WTC11 (cell line): ENCODE data around the gene TAS2R39. TPM values are rescaled to one million over a fixed set of nuclear protein-coding genes. Genes with fewer than 3 reads are reported as not detected.

Experiments
- ATAC-seq: fragments of 200-7000 bp; cut with Tn5 transposase; 2 replicates; pipeline ENCODE4 v1.10.0; 2021; ENCODE audit warnings: mild to moderate bottlenecking, moderate library complexity
- Bru-seq: library from RNA; stranded (reverse); fragments of 400-500 nt; gene quantifications from one replicate; lab custom pipeline; 2021; lab: Mats Ljungman, UMichigan
- CTCF ChIA-PET: fragments of 300-600 bp; sonication (Branson Sonifier 250); formaldehyde crosslinking; loops from one replicate; lab custom pipeline; 2021; ENCODE audit warnings: antibody characterized with exemption; lab: Charles Lee
- POLR2A ChIA-PET: fragments of 350-600 bp; sonication (Branson Sonifier 250); formaldehyde crosslinking; loops from one replicate; lab custom pipeline; 2021; ENCODE audit warnings: antibody characterized with exemption; lab: Charles Lee
- DNase-seq: peaks from one replicate; pipeline ENCODE4 v3.0.0; 2021; ENCODE audit warnings: low spot score
- H3K27ac Mint-ChIP-seq: 2 replicates; pipeline ENCODE4 v1.8.0; 2021; ENCODE audit warnings: mixed read lengths
- H3K27me3 Mint-ChIP-seq: 2 replicates; pipeline ENCODE4 v1.8.0; 2021; ENCODE audit warnings: low read depth, mild to moderate bottlenecking, moderate library complexity, mixed read lengths
- H3K36me3 Mint-ChIP-seq: 2 replicates; pipeline ENCODE4 v1.8.0; 2021; ENCODE audit warnings: mixed read lengths
- H3K4me1 Mint-ChIP-seq: 2 replicates; pipeline ENCODE4 v1.8.0; 2022; ENCODE audit warnings: mixed read lengths
- H3K4me3 Mint-ChIP-seq: 2 replicates; pipeline ENCODE4 v1.8.0; 2021; ENCODE audit warnings: mild to moderate bottlenecking, moderate library complexity, mixed read lengths
- H3K9me3 Mint-ChIP-seq: 2 replicates; pipeline ENCODE4 v1.8.0; 2021; ENCODE audit warnings: mixed read lengths
- AFF4 ChIP-seq: sonication (generic); formaldehyde crosslinking; IDR thresholded peaks from 2 replicates; pipeline ENCODE4 v1.8.1; 2023; ENCODE audit warnings: mild to moderate bottlenecking, missing genetic modification reagents, borderline replicate concordance
- E2F1 ChIP-seq: sonication (generic); formaldehyde crosslinking; IDR thresholded peaks from 2 replicates; pipeline ENCODE4 v1.8.0; 2022; ENCODE audit warnings: mild to moderate bottlenecking, missing genetic modification reagents
- ELF4 ChIP-seq: sonication (generic); formaldehyde crosslinking; IDR thresholded peaks from 2 replicates; pipeline ENCODE4 v1.8.1; 2022; ENCODE audit warnings: low read depth, mild to moderate bottlenecking, moderate library complexity, missing genetic modification reagents
- ESRRA ChIP-seq: sonication (generic); formaldehyde crosslinking; IDR thresholded peaks from 2 replicates; pipeline ENCODE4 v1.8.1; 2022; ENCODE audit warnings: mild to moderate bottlenecking, missing genetic modification reagents, borderline replicate concordance
- ETV6 ChIP-seq: sonication (generic); formaldehyde crosslinking; IDR thresholded peaks from 2 replicates; pipeline ENCODE4 v1.8.1; 2022; ENCODE audit warnings: mild to moderate bottlenecking, missing genetic modification reagents
- JAZF1 ChIP-seq: fragments of 250-450 bp; sonication (Bioruptor Pico); IDR thresholded peaks from 2 replicates; pipeline ENCODE4 v1.9.0; 2021; ENCODE audit warnings: moderate library complexity, mild to moderate bottlenecking, inconsistent platforms
- NFATC4 ChIP-seq: fragments of 250-450 bp; sonication (Bioruptor Pico); IDR thresholded peaks from 2 replicates; pipeline ENCODE4 v1.9.0; 2021; ENCODE audit warnings: mild to moderate bottlenecking
- RORB ChIP-seq: fragments of 250-450 bp; sonication (Bioruptor Pico); IDR thresholded peaks from 2 replicates; pipeline ENCODE4 v1.9.0; 2021; ENCODE audit warnings: mild to moderate bottlenecking
- TEAD1 ChIP-seq: sonication (generic); formaldehyde crosslinking; IDR thresholded peaks from 2 replicates; pipeline ENCODE4 v1.8.0; 2022; ENCODE audit warnings: mild to moderate bottlenecking, missing genetic modification reagents
- ZBTB21 ChIP-seq: sonication (generic); formaldehyde crosslinking; IDR thresholded peaks from 2 replicates; pipeline ENCODE4 v1.8.1; 2023; ENCODE audit warnings: mild to moderate bottlenecking, missing genetic modification reagents, borderline replicate concordance
- ZNF219 ChIP-seq: sonication (generic); formaldehyde crosslinking; IDR thresholded peaks from 2 replicates; pipeline ENCODE4 v1.8.0; 2023; ENCODE audit warnings: missing genetic modification reagents, mild to moderate bottlenecking, borderline replicate concordance
- long read RNA-seq, 3 experiments: library from RNA in 1 of 3; library from capped mRNA in 1 of 3; library from polyadenylated mRNA in 1 of 3; unstranded in 2 of 3; stranded (forward) in 1 of 3; transcript quantifications; one replicate each; pipeline ENCODE4 v2.0.0, GENCODE V29; 2021
- total RNA-seq: library from RNA; stranded (reverse); gene quantifications from 3 replicates; pipeline ENCODE4 v1.2.3, GENCODE V29; 2021
- TF ChIP-seq, protein P1 (sequence below): sonication (generic); formaldehyde crosslinking; conservative IDR thresholded peaks from 2 replicates; pipeline ENCODE4 v1.8.1; 2023; ENCODE audit warnings: mild to moderate bottlenecking, low read depth, missing genetic modification reagents, moderate library complexity
- TF ChIP-seq, protein P2 (sequence below): sonication (generic); formaldehyde crosslinking; IDR thresholded peaks from 2 replicates; pipeline ENCODE4 v1.8.1; 2023; ENCODE audit warnings: mild to moderate bottlenecking, missing genetic modification reagents
- TF ChIP-seq, protein P3 (sequence below): sonication (generic); formaldehyde crosslinking; IDR thresholded peaks from 2 replicates; pipeline ENCODE4 v1.8.1; 2023; ENCODE audit warnings: mild to moderate bottlenecking, missing genetic modification reagents, moderate library complexity
- TF ChIP-seq, protein P4 (sequence below): sonication (generic); formaldehyde crosslinking; IDR thresholded peaks from 2 replicates; pipeline ENCODE4 v1.8.1; 2023; ENCODE audit warnings: mild to moderate bottlenecking, moderate library complexity, missing genetic modification reagents

The TAS2R39 gene
- total RNA-seq = not detected in 3 replicates
- Bru-seq, nascent RNA = not detected
- long read RNA-seq, experiment 1 = 0 reads
- long read RNA-seq, experiment 2 = 0 reads
- long read RNA-seq, experiment 3 = 0 reads

DNA sequence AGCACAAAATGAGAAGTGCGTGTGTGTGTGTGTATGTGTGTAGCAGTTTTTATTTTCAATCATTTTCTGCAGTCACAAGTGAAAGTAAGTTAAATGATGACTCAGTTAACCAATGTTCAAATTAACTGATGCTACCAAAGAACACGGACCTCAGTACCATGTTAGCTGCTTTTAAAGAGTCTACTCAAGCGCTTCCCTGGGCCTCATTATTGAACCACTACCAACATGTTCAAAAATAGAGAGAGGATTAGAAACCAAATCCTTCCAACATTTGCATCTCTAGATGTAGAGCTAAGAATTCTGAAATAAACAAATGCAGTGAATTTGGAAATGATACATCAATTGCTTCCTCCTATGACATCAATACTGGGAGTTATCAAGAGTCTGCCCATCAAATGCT is at the start of gene TAS2R39:
Gene TAS2R39, plus strand, starts transcription at position 396 of the 400 bp plus-strand sequence. Its CDS starts 0 bp downstream, at position 396.
- Mint-ChIP-seq H3K4me1 (peaks cover 8% of the 10 kb centered on the region), H3K9me3 (peaks cover 21% of the 10 kb centered on the region), H3K27me3 (no peaks in the 10 kb centered on the region; the same call in 1 of the 2 replicates), H3K36me3 (no peaks in the 10 kb centered on the region)
- CTCF ChIA-PET = no interaction called here
- TF ChIP-seq, protein P1, sequence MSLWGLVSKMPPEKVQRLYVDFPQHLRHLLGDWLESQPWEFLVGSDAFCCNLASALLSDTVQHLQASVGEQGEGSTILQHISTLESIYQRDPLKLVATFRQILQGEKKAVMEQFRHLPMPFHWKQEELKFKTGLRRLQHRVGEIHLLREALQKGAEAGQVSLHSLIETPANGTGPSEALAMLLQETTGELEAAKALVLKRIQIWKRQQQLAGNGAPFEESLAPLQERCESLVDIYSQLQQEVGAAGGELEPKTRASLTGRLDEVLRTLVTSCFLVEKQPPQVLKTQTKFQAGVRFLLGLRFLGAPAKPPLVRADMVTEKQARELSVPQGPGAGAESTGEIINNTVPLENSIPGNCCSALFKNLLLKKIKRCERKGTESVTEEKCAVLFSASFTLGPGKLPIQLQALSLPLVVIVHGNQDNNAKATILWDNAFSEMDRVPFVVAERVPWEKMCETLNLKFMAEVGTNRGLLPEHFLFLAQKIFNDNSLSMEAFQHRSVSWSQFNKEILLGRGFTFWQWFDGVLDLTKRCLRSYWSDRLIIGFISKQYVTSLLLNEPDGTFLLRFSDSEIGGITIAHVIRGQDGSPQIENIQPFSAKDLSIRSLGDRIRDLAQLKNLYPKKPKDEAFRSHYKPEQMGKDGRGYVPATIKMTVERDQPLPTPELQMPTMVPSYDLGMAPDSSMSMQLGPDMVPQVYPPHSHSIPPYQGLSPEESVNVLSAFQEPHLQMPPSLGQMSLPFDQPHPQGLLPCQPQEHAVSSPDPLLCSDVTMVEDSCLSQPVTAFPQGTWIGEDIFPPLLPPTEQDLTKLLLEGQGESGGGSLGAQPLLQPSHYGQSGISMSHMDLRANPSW (CRISPR knock-in tag) = no peak
- no peak for TF ChIP-seq JAZF1 (CRISPR knock-in tag)
- TF ChIP-seq, protein P2, sequence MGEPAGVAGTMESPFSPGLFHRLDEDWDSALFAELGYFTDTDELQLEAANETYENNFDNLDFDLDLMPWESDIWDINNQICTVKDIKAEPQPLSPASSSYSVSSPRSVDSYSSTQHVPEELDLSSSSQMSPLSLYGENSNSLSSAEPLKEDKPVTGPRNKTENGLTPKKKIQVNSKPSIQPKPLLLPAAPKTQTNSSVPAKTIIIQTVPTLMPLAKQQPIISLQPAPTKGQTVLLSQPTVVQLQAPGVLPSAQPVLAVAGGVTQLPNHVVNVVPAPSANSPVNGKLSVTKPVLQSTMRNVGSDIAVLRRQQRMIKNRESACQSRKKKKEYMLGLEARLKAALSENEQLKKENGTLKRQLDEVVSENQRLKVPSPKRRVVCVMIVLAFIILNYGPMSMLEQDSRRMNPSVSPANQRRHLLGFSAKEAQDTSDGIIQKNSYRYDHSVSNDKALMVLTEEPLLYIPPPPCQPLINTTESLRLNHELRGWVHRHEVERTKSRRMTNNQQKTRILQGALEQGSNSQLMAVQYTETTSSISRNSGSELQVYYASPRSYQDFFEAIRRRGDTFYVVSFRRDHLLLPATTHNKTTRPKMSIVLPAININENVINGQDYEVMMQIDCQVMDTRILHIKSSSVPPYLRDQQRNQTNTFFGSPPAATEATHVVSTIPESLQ (CRISPR knock-in tag) = no peak
- TF ChIP-seq, all 79 proteins: peak for 0
- POLR2A ChIA-PET = no interaction called here
- DNase-seq (no peak), ATAC-seq (no peak)
- H3K27ac Mint-ChIP-seq = no peak within 1 kb of the TSS
- no peak within 1 kb of the TSS for H3K4me3 Mint-ChIP-seq

DNA sequence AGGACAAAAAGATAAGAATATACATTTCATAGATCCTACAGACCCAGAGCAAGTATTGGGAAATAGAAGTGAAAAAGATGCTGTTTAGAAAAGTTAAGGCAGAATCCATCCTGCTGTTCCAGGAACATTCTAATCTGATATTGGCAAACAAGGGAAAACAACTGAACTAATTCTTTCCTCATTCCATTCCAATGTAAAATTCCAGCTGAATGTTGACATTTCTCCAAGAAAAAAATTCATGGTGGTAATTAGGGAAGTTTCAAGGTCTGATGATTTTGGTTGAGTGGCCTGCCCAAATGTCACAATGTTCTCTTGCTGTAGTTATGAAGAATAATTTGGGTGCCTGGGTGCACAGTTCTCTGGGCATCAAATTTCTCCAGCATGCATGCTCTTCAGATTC is 36.1 kb upstream of the TAS2R39 start:
- Mint-ChIP-seq H3K27ac (no peak overlapping the region), H3K36me3 (0 out of 2 replicates have a peak, but pooled peaks cover 2% of the 10 kb centered on the region), H3K9me3 (peaks cover 19% of the 10 kb centered on the region), H3K4me3 (no peak overlapping the region), H3K27me3 (peaks cover 8% of the 10 kb centered on the region), H3K4me1 (no peaks in the 10 kb centered on the region)
- no peak for DNase-seq
- ATAC-seq = no peak
- TF ChIP-seq, protein P3, sequence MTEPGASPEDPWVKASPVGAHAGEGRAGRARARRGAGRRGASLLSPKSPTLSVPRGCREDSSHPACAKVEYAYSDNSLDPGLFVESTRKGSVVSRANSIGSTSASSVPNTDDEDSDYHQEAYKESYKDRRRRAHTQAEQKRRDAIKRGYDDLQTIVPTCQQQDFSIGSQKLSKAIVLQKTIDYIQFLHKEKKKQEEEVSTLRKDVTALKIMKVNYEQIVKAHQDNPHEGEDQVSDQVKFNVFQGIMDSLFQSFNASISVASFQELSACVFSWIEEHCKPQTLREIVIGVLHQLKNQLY (CRISPR knock-in tag) = no peak
- no peak for TF ChIP-seq ZNF219 (CRISPR knock-in tag)
- no peak for TF ChIP-seq ETV6 (CRISPR knock-in tag)
- CTCF ChIA-PET = no interaction called here
- POLR2A ChIA-PET = no interaction called here

DNA sequence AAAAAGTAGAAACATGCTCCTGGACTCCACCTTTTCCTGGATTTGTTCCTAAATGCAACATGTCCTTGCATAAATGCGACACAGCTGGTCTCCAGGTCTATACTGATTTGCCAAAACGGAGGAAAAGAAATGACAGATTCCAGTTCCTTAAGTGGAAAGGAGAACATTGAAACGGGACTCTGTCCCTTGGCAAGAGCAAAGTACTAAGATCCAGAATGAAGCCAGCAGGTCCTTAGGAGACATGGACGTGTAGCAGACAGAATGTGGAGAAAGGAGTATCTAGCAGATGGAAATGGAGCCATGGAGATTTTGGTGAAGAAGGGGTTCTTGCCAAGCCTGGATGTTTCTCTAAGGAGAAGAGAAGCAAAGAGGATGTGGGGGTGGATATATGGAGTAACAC is 35.2 kb upstream of the TAS2R39 start:
- DNase-seq = no peak
- H3K36me3 Mint-ChIP-seq = 0 out of 2 replicates have a peak, but pooled peaks cover 2% of the 10 kb centered on the region
- peaks cover 19% of the 10 kb centered on the region for H3K9me3 Mint-ChIP-seq
- POLR2A ChIA-PET = no interaction called here
- no peaks in the 10 kb centered on the region for H3K4me1 Mint-ChIP-seq
- no peak for ATAC-seq
- peaks cover 8% of the 10 kb centered on the region for H3K27me3 Mint-ChIP-seq
- no peak overlapping the region for H3K4me3 Mint-ChIP-seq
- TF ChIP-seq ESRRA (CRISPR knock-in tag) (no peak), ELF4 (CRISPR knock-in tag) (no peak), RORB (CRISPR knock-in tag) (no peak), TEAD1 (CRISPR knock-in tag) (no peak), NFATC4 (no peak), ZBTB21 (no peak), E2F1 (no peak), AFF4 (no peak)
- TF ChIP-seq, protein P4, sequence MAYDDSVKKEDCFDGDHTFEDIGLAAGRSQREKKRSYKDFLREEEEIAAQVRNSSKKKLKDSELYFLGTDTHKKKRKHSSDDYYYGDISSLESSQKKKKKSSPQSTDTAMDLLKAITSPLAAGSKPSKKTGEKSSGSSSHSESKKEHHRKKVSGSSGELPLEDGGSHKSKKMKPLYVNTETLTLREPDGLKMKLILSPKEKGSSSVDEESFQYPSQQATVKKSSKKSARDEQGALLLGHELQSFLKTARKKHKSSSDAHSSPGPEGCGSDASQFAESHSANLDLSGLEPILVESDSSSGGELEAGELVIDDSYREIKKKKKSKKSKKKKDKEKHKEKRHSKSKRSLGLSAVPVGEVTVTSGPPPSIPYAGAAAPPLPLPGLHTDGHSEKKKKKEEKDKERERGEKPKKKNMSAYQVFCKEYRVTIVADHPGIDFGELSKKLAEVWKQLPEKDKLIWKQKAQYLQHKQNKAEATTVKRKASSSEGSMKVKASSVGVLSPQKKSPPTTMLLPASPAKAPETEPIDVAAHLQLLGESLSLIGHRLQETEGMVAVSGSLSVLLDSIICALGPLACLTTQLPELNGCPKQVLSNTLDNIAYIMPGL (CRISPR knock-in tag) = no peak
- TF ChIP-seq, all 79 proteins: peak for 0
- CTCF ChIA-PET = no interaction called here
- no peak overlapping the region for H3K27ac Mint-ChIP-seq
